C4-2B (cell line): ENCODE results near the gene SLAMF6.

ENCODE experiments used
- ZFX ChIP-seq: fragments of 450-650 bp; IDR thresholded peaks from 2 replicates; pipeline ENCODE4 v1.6.1; 2017
- TF ChIP-seq, protein P1 (sequence below): fragments of 450-650 bp; conservative IDR thresholded peaks from 2 replicates; pipeline ENCODE4 v1.5.1; 2017; ENCODE audit warnings: mild to moderate bottlenecking

GRCh38 chr1:160549665-160550006 lies 26.6 kb upstream of the SLAMF6 start:
- TF ChIP-seq, protein P1, sequence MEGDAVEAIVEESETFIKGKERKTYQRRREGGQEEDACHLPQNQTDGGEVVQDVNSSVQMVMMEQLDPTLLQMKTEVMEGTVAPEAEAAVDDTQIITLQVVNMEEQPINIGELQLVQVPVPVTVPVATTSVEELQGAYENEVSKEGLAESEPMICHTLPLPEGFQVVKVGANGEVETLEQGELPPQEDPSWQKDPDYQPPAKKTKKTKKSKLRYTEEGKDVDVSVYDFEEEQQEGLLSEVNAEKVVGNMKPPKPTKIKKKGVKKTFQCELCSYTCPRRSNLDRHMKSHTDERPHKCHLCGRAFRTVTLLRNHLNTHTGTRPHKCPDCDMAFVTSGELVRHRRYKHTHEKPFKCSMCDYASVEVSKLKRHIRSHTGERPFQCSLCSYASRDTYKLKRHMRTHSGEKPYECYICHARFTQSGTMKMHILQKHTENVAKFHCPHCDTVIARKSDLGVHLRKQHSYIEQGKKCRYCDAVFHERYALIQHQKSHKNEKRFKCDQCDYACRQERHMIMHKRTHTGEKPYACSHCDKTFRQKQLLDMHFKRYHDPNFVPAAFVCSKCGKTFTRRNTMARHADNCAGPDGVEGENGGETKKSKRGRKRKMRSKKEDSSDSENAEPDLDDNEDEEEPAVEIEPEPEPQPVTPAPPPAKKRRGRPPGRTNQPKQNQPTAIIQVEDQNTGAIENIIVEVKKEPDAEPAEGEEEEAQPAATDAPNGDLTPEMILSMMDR: no peak
- TF ChIP-seq ZFX: no peak
